Measurements from ENCODE around the gene TUBB3.

The TUBB3 gene

GRCh38 chr16:89893642-89894548, 29.2 kb upstream of the TUBB3 start:
- no peak for DNase-seq (ENCODE audit: low spot score)
- H3K4me3 ChIP-seq, result no peak overlapping the region
- no peak for TF ChIP-seq CTCF (IDR thresholded peaks at IDR 0.05)
- no peak overlapping the region for H3K27ac ChIP-seq

- no peak for DNase-seq (ENCODE audit: low spot score)
- Histone ChIP-seq H3K27ac (no peak overlapping the region), H3K4me3 (no peak overlapping the region)
- TF ChIP-seq CTCF (IDR thresholded peaks at IDR 0.05), result no peak
Observed at GRCh38 chr16:89895482-89896250, 27.5 kb upstream of the TUBB3 start.

GRCh38 chr16:89897204-89897603, 25.9 kb upstream of the TUBB3 start:
- TF ChIP-seq CTCF (IDR thresholded peaks at IDR 0.05), result no peak
- H3K27ac ChIP-seq, result no peak overlapping the region
- no peak overlapping the region for H3K4me3 ChIP-seq
- no peak for DNase-seq (ENCODE audit: low spot score)

GRCh38 chr16:89898201-89898967, 24.8 kb upstream of the TUBB3 start:
- Histone ChIP-seq H3K27ac (no peak overlapping the region), H3K4me3 (no peak overlapping the region)
- no peak for TF ChIP-seq CTCF (IDR thresholded peaks at IDR 0.05)
- DNase-seq (ENCODE audit: low spot score), result no peak

- H3K27ac ChIP-seq, result no peak overlapping the region
- no peak for DNase-seq (ENCODE audit: low spot score)
- TF ChIP-seq CTCF (IDR thresholded peaks at IDR 0.05), result no peak
Observed at GRCh38 chr16:89899879-89900481, 23.2 kb upstream of the TUBB3 start.

GRCh38 chr16:89900885-89901284, 22.3 kb upstream of the TUBB3 start:
- no peak for TF ChIP-seq CTCF (IDR thresholded peaks at IDR 0.05)
- H3K27ac ChIP-seq, result no peak overlapping the region
- no peak overlapping the region for H3K4me3 ChIP-seq
- no peak for DNase-seq (ENCODE audit: low spot score)

More at GRCh38 chr16:89899879-89900481, 23.2 kb upstream of the TUBB3 start:
- H3K4me3 ChIP-seq, result no peak overlapping the region

Measured in coronary artery (tissue), 2 donors.